ENCODE measurements around the gene GDI2.

DNA sequence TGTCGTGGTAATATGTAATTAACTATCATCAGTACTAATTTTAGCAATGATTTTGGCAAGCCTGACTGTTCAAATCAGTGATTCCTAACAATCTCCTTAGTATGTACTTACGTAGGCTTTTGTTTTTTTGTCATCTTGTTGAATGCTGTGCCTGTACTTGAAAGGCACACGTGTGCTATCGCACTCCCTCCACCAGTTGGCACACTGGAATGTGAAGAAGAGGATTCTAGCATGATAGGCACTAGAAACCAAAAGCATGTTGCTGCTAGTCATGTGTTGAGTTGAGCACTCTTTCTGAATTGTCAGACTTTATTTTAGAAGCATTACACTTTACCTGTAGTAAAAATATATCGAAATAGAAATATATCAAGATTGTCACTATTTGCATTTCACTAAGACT, 69.5 kb downstream of the GDI2 start:
- TF ChIP-seq CTCF (IDR thresholded peaks at IDR 0.05; ENCODE audit: low read length) (no peak), EZH2 (IDR thresholded peaks at IDR 0.05; ENCODE audit: borderline replicate concordance, low read length) (no peak)
